ENCODE results near the gene GRIK4.

GRIK4 gene

GRCh38 chr11:120717623-120718022, 206.1 kb downstream of the GRIK4 start:
- Histone ChIP-seq H3K4me3 (ENCODE audit: low read depth, low read length, poor library complexity, severe bottlenecking) (no peak overlapping the region), H3K9me3 (ENCODE audit: low read length) (no peaks in the 10 kb centered on the region), H3K27me3 (ENCODE audit: insufficient read depth, low read length) (no peaks in the 10 kb centered on the region), H3K9ac (ENCODE audit: low read length) (no peak overlapping the region), H3K4me2 (ENCODE audit: low read length) (no peak overlapping the region), H2AFZ (ENCODE audit: low read length) (no peak overlapping the region), H3K9me2 (ENCODE audit: low read depth, low read length) (no peaks in the 10 kb centered on the region), H4K20me1 (ENCODE audit: insufficient read depth, low read length) (no peaks in the 10 kb centered on the region), H3K27ac (ENCODE audit: low read depth, low read length, poor library complexity, severe bottlenecking) (no peak overlapping the region), H3K36me3 (ENCODE audit: insufficient read depth, low read length) (no peaks in the 10 kb centered on the region), H3K79me2 (ENCODE audit: insufficient read depth, low read length) (no peaks in the 10 kb centered on the region), H3K4me1 (ENCODE audit: insufficient read depth, low read length, severe bottlenecking) (no peaks in the 10 kb centered on the region), H3F3A (ENCODE audit: insufficient read depth, low read length) (no peaks in the 10 kb centered on the region)
- TF ChIP-seq EZH2 (IDR thresholded peaks at IDR 0.05; ENCODE audit: borderline replicate concordance, low read length) (no peak), CTCF (IDR thresholded peaks at IDR 0.05; ENCODE audit: low read length) (no peak)

- no peaks in the 10 kb centered on the region for H3K79me2 ChIP-seq (ENCODE audit: insufficient read depth, low read length)
- H3K27me3 ChIP-seq (ENCODE audit: insufficient read depth, low read length): no peaks in the 10 kb centered on the region
- no peak overlapping the region for H3K4me2 ChIP-seq (ENCODE audit: low read length)
- H3K9me3 ChIP-seq (ENCODE audit: low read length): no peaks in the 10 kb centered on the region
- H3K27ac ChIP-seq (ENCODE audit: low read depth, low read length, poor library complexity, severe bottlenecking): no peak overlapping the region
- no peaks in the 10 kb centered on the region for H3K36me3 ChIP-seq (ENCODE audit: insufficient read depth, low read length)
- no peak overlapping the region for H3K9ac ChIP-seq (ENCODE audit: low read length)
- no peaks in the 10 kb centered on the region for H3K4me1 ChIP-seq (ENCODE audit: insufficient read depth, low read length, severe bottlenecking)
- no peaks in the 10 kb centered on the region for H3F3A ChIP-seq (ENCODE audit: insufficient read depth, low read length)
- TF ChIP-seq CTCF (IDR thresholded peaks at IDR 0.05; ENCODE audit: low read length): no peak
- no peak for TF ChIP-seq EZH2 (IDR thresholded peaks at IDR 0.05; ENCODE audit: borderline replicate concordance, low read length)
- no peaks in the 10 kb centered on the region for H4K20me1 ChIP-seq (ENCODE audit: insufficient read depth, low read length)
- H3K4me3 ChIP-seq (ENCODE audit: low read depth, low read length, poor library complexity, severe bottlenecking): no peak overlapping the region
- H2AFZ ChIP-seq (ENCODE audit: low read length): no peak overlapping the region
- no peaks in the 10 kb centered on the region for H3K9me2 ChIP-seq (ENCODE audit: low read depth, low read length)
Measured at GRCh38 chr11:120718171-120718570, 206.6 kb downstream of the GRIK4 start.

- no peaks in the 10 kb centered on the region for H3F3A ChIP-seq (ENCODE audit: insufficient read depth, low read length)
- H3K27me3 ChIP-seq (ENCODE audit: insufficient read depth, low read length): no peaks in the 10 kb centered on the region
- H3K9ac ChIP-seq (ENCODE audit: low read length): no peak overlapping the region
- no peak overlapping the region for H3K27ac ChIP-seq (ENCODE audit: low read depth, low read length, poor library complexity, severe bottlenecking)
- TF ChIP-seq EZH2 (IDR thresholded peaks at IDR 0.05; ENCODE audit: borderline replicate concordance, low read length) (no peak), CTCF (IDR thresholded peaks at IDR 0.05; ENCODE audit: low read length) (no peak)
- no peaks in the 10 kb centered on the region for H3K9me3 ChIP-seq (ENCODE audit: low read length)
- H4K20me1 ChIP-seq (ENCODE audit: insufficient read depth, low read length): no peaks in the 10 kb centered on the region
- no peaks in the 10 kb centered on the region for H3K36me3 ChIP-seq (ENCODE audit: insufficient read depth, low read length)
- H3K9me2 ChIP-seq (ENCODE audit: low read depth, low read length): no peaks in the 10 kb centered on the region
- H3K4me2 ChIP-seq (ENCODE audit: low read length): no peak overlapping the region
- no peaks in the 10 kb centered on the region for H3K4me1 ChIP-seq (ENCODE audit: insufficient read depth, low read length, severe bottlenecking)
- H3K4me3 ChIP-seq (ENCODE audit: low read depth, low read length, poor library complexity, severe bottlenecking): no peak overlapping the region
- no peaks in the 10 kb centered on the region for H3K79me2 ChIP-seq (ENCODE audit: insufficient read depth, low read length)
- H2AFZ ChIP-seq (ENCODE audit: low read length): no peak overlapping the region
Measured at GRCh38 chr11:120719348-120719747, 207.8 kb downstream of the GRIK4 start.

Data from OCI-LY1 (cell line).